Caco-2 (cell line): Measurements from ENCODE around the gene NFATC2. TPM values are rescaled to one million over a fixed set of nuclear protein-coding genes. Genes with fewer than 3 reads are reported as not detected.

Experiments used
- BruUV-seq: library from RNA; stranded (reverse); fragments of 400-500 nt; replicated peaks from 2 replicates; lab custom pipeline; 2021; lab: Mats Ljungman, UMichigan
- CTCF ChIA-PET: fragments of 300-600 bp; sonication (Branson Sonifier 250); formaldehyde crosslinking; loops from one replicate; lab custom pipeline; 2022; ENCODE audit warnings: antibody characterized with exemption; lab: Charles Lee
- POLR2A ChIA-PET: fragments of 300-600 bp; sonication (Branson Sonifier 250); formaldehyde crosslinking; loops from one replicate; lab custom pipeline; 2022; ENCODE audit warnings: antibody characterized with exemption; lab: Charles Lee
- DNase-seq, 2 experiments: peaks; one replicate each; pipeline versions ENCODE4 v3.0.0 to v3.0.0-alpha.2; 2020 to 2022
- H3K27me3 ChIP-seq: replicated peaks from 2 replicates; pipeline ENCODE4 v1.6.0; 2011; ENCODE audit warnings: low read length; ENCODE audit not compliant: control insufficient read depth, insufficient read depth
- H3K36me3 ChIP-seq: 2 replicates; pipeline ENCODE4 v1.5.1; 2011; ENCODE audit warnings: low read length; ENCODE audit not compliant: control insufficient read depth, insufficient read depth
- H3K4me1 ChIP-seq: fragments of 250-450 bp; sonication (Bioruptor Pico); 2 replicates; pipeline ENCODE4 v1.5.1; 2020; ENCODE audit warnings: mild to moderate bottlenecking
- H3K4me3 ChIP-seq: 2 replicates; pipeline ENCODE4 v1.5.1; 2011; ENCODE audit warnings: low read depth, mild to moderate bottlenecking, control low read depth, low read length
- H3K9me3 ChIP-seq: fragments of 250-450 bp; sonication (Bioruptor Pico); 2 replicates; pipeline ENCODE4 v1.5.1; 2020; ENCODE audit warnings: mild to moderate bottlenecking, moderate library complexity
- H3K27ac Mint-ChIP-seq: one replicate; pipeline ENCODE4 v1.8.0; 2022; ENCODE audit warnings: mixed read lengths; ENCODE audit not compliant: unreplicated experiment
- H3K27me3 Mint-ChIP-seq: one replicate; pipeline ENCODE4 v1.8.0; 2022; ENCODE audit warnings: mixed read lengths; ENCODE audit not compliant: insufficient read depth, unreplicated experiment
- H3K36me3 Mint-ChIP-seq: one replicate; pipeline ENCODE4 v1.8.0; 2022; ENCODE audit warnings: mild to moderate bottlenecking, mixed read lengths; ENCODE audit not compliant: insufficient read depth, unreplicated experiment
- H3K4me1 Mint-ChIP-seq: one replicate; pipeline ENCODE4 v1.8.0; 2022; ENCODE audit warnings: low read depth, mixed read lengths; ENCODE audit not compliant: unreplicated experiment
- H3K4me3 Mint-ChIP-seq: one replicate; pipeline ENCODE4 v1.8.0; 2022; ENCODE audit warnings: mild to moderate bottlenecking, moderate library complexity, mixed read lengths; ENCODE audit not compliant: unreplicated experiment
- H3K9me3 Mint-ChIP-seq: one replicate; pipeline ENCODE4 v1.8.0; 2022; ENCODE audit warnings: mixed read lengths; ENCODE audit not compliant: unreplicated experiment
- CTCF ChIP-seq, 2 experiments: fragments of 200-600 bp in 1 of 2; IDR thresholded peaks; 1 replicate in 1 of 2; 2 replicates in 1 of 2; pipeline versions ENCODE4 v1.5.1 to v1.8.0; 2011 to 2022; ENCODE audit warnings: antibody characterized with exemption in 1 of 2, control low read depth in 1 of 2, inconsistent platforms in 1 of 2, low read depth in 1 of 2, low read length in 1 of 2, mild to moderate bottlenecking in 1 of 2, moderate library complexity in 1 of 2; ENCODE audit not compliant: insufficient read depth in 1 of 2, severe bottlenecking in 1 of 2, unreplicated experiment in 1 of 2
- intact Hi-C: fragments of 100-400 bp; cut with micrococcal nuclease; formaldehyde crosslinking; loops from one replicate; pipeline ENCODE4 v1.10.0; 2022; ENCODE audit not compliant: unreplicated experiment
- total RNA-seq: library from RNA; stranded (reverse); gene quantifications from 2 replicates; pipeline ENCODE4 v1.2.3, GENCODE V29; 2022

NFATC2 gene
- total RNA-seq, 1 experiment from 2014 or later = 20.8 TPM

- Histone ChIP-seq H3K4me1 (peaks cover 14% of the 10 kb centered on the region), H3K36me3 (no peaks in the 10 kb centered on the region), H3K9me3 (no peaks in the 10 kb centered on the region), H3K27me3 (no peaks in the 10 kb centered on the region), H3K4me3 (no peak overlapping the region)
- DNase-seq = no peak
- H3K27ac Mint-ChIP-seq = no peak overlapping the region
- ChIA-PET CTCF (interaction anchor here (1.4 kb wide), 1 partner anchor 206 kb away, joined by 6 read pairs; no protein-coding TSS in a partner anchor), POLR2A (no interaction called here)
- peaks cover 8% of the 10 kb centered on the region for H3K4me1 Mint-ChIP-seq
- intact Hi-C loops = loop anchor here (5.0 kb wide), 1 partner anchor 154 kb away; the partner anchor contains the start of gene NFATC2
- no peaks in the 10 kb centered on the region for H3K9me3 Mint-ChIP-seq
- H3K4me3 Mint-ChIP-seq = no peak overlapping the region
- TF ChIP-seq CTCF (IDR thresholded peaks at IDR 0.05; ENCODE audit: insufficient read depth in 1 of 2, low read depth in 1 of 2, low read length in 1 of 2, severe bottlenecking in 1 of 2, unreplicated experiment in 1 of 2) = no peak
- H3K27me3 Mint-ChIP-seq = no peaks in the 10 kb centered on the region
- BruUV-seq = no TSS peak
- H3K36me3 Mint-ChIP-seq = no peaks in the 10 kb centered on the region
These were observed 154.3 kb downstream of the NFATC2 start for GRCh38 chr20:51388227-51388626.

GRCh38 chr20:51387125-51387875, 155.2 kb downstream of the NFATC2 start:
- no peaks in the 10 kb centered on the region for H3K9me3 ChIP-seq
- Mint-ChIP-seq H3K27me3 (no peaks in the 10 kb centered on the region), H3K9me3 (no peaks in the 10 kb centered on the region), H3K4me3 (no peak overlapping the region), H3K27ac (no peak overlapping the region), H3K36me3 (no peaks in the 10 kb centered on the region), H3K4me1 (peaks cover 13% of the 10 kb centered on the region)
- H3K36me3 ChIP-seq = no peaks in the 10 kb centered on the region
- POLR2A ChIA-PET = no interaction called here
- no peak for DNase-seq
- no peak for TF ChIP-seq CTCF (IDR thresholded peaks at IDR 0.05; ENCODE audit: insufficient read depth in 1 of 2, low read depth in 1 of 2, low read length in 1 of 2, severe bottlenecking in 1 of 2, unreplicated experiment in 1 of 2)
- intact Hi-C loops = loop anchor here (5.0 kb wide), 1 partner anchor 155 kb away; the partner anchor contains the start of gene NFATC2
- BruUV-seq = no TSS peak
- CTCF ChIA-PET = interaction anchor here (3.3 to 3.7 kb wide), 2 partner anchors 176 to 208 kb away, joined by 28 to 58 read pairs; no protein-coding TSS in a partner anchor
- H3K4me1 ChIP-seq = peaks cover 14% of the 10 kb centered on the region
- no peaks in the 10 kb centered on the region for H3K27me3 ChIP-seq
- no peak overlapping the region for H3K4me3 ChIP-seq

GRCh38 chr20:51386586-51386985, 155.9 kb downstream of the NFATC2 start:
- no peak overlapping the region for H3K4me3 Mint-ChIP-seq
- H3K9me3 ChIP-seq = no peaks in the 10 kb centered on the region
- intact Hi-C loops = loop anchor here (1.0 to 5.0 kb wide), 4 partner anchors 156 to 697 kb away; partner anchors contain the start of gene NFATC2
- no peak overlapping the region for H3K4me3 ChIP-seq
- no peaks in the 10 kb centered on the region for H3K27me3 Mint-ChIP-seq
- H3K9me3 Mint-ChIP-seq = no peaks in the 10 kb centered on the region
- CTCF ChIA-PET = interaction anchor here (0.8 to 3.7 kb wide), 11 partner anchors 31 to 742 kb away, joined by 3 to 58 read pairs (median 4); partner anchors contain the start of gene NFATC2
- no peak for DNase-seq
- H3K4me1 Mint-ChIP-seq = peaks cover 20% of the 10 kb centered on the region
- BruUV-seq = no TSS peak
- no peak overlapping the region for H3K27ac Mint-ChIP-seq
- no peaks in the 10 kb centered on the region for H3K36me3 Mint-ChIP-seq
- no peaks in the 10 kb centered on the region for H3K27me3 ChIP-seq
- POLR2A ChIA-PET = no interaction called here
- no peak for TF ChIP-seq CTCF (IDR thresholded peaks at IDR 0.05; ENCODE audit: insufficient read depth in 1 of 2, low read depth in 1 of 2, low read length in 1 of 2, severe bottlenecking in 1 of 2, unreplicated experiment in 1 of 2)
- H3K36me3 ChIP-seq = no peaks in the 10 kb centered on the region
- peaks cover 14% of the 10 kb centered on the region for H3K4me1 ChIP-seq
